ENCODE results near the gene PFN3. TPM values are rescaled to one million over a fixed set of nuclear protein-coding genes. Genes with fewer than 3 reads are reported as not detected.
"Not testable (repeated sequence)": the region's sequence is repeated elsewhere in the genome, so short reads cannot be mapped to it uniquely, and the experiment has no call there.

Gene PFN3
- total and polyA plus RNA-seq, 4 donors: not detected

- TF ChIP-seq, protein P1, sequence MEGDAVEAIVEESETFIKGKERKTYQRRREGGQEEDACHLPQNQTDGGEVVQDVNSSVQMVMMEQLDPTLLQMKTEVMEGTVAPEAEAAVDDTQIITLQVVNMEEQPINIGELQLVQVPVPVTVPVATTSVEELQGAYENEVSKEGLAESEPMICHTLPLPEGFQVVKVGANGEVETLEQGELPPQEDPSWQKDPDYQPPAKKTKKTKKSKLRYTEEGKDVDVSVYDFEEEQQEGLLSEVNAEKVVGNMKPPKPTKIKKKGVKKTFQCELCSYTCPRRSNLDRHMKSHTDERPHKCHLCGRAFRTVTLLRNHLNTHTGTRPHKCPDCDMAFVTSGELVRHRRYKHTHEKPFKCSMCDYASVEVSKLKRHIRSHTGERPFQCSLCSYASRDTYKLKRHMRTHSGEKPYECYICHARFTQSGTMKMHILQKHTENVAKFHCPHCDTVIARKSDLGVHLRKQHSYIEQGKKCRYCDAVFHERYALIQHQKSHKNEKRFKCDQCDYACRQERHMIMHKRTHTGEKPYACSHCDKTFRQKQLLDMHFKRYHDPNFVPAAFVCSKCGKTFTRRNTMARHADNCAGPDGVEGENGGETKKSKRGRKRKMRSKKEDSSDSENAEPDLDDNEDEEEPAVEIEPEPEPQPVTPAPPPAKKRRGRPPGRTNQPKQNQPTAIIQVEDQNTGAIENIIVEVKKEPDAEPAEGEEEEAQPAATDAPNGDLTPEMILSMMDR (IDR thresholded peaks at IDR 0.05; ENCODE audit: control extremely low read depth, extremely low read depth): no peak
- no peak overlapping the region for H3K4me3 ChIP-seq
- H3K9ac ChIP-seq (ENCODE audit: insufficient read depth in 1 of 2, low read length in 2 of 2): no peak overlapping the region
- no peak for ATAC-seq (ENCODE audit: insufficient read depth, low FRiP score)
- no peak for DNase-seq
- H3K9me3 ChIP-seq (ENCODE audit: control insufficient read depth in 4 of 4, insufficient read depth in 3 of 4, low read length in 3 of 4): no peaks in the 10 kb centered on the region
- peaks cover 0 to 7% (median 4%) of the 10 kb centered on the region in 5 donors for H3K4me1 ChIP-seq (ENCODE audit: control insufficient read depth in 5 of 5, insufficient read depth in 5 of 5, low read length in 5 of 5)
- 85 to 88% methylated on average over 6 of the region's 6 CpGs for WGBS, 2 donors
- no peak overlapping the region for H3K27ac ChIP-seq (ENCODE audit: low read depth in 1 of 2, low read length in 1 of 2)
- H3K27me3 ChIP-seq (ENCODE audit: control insufficient read depth in 3 of 3, insufficient read depth in 3 of 3, low read length in 2 of 3): no peaks in the 10 kb centered on the region
- H3K36me3 ChIP-seq (ENCODE audit: control insufficient read depth in 4 of 4, insufficient read depth in 4 of 4, low read length in 4 of 4): no peaks in the 10 kb centered on the region
Measured at GRCh38 chr5:177421062-177421798, 20.8 kb upstream of the PFN3 start.

- ATAC-seq (ENCODE audit: insufficient read depth, low FRiP score); H3K27ac ChIP-seq (ENCODE audit: low read depth in 1 of 2, low read length in 1 of 2); H3K9me3 ChIP-seq (ENCODE audit: control insufficient read depth in 4 of 4, insufficient read depth in 3 of 4, low read length in 3 of 4); DNase-seq; H3K27me3 ChIP-seq (ENCODE audit: control insufficient read depth in 3 of 3, insufficient read depth in 3 of 3, low read length in 2 of 3); H3K36me3 ChIP-seq (ENCODE audit: control insufficient read depth in 4 of 4, insufficient read depth in 4 of 4, low read length in 4 of 4); H3K4me1 ChIP-seq (ENCODE audit: control insufficient read depth in 5 of 5, insufficient read depth in 5 of 5, low read length in 5 of 5); H3K9ac ChIP-seq (ENCODE audit: insufficient read depth in 1 of 2, low read length in 2 of 2); H3K4me3 ChIP-seq: not testable (repeated sequence)
- 70 to 84% methylated on average over 7 of the region's 7 CpGs for WGBS, 2 donors
Measured at GRCh38 chr5:177420472-177420871, 20.0 kb upstream of the PFN3 start.

DNA sequence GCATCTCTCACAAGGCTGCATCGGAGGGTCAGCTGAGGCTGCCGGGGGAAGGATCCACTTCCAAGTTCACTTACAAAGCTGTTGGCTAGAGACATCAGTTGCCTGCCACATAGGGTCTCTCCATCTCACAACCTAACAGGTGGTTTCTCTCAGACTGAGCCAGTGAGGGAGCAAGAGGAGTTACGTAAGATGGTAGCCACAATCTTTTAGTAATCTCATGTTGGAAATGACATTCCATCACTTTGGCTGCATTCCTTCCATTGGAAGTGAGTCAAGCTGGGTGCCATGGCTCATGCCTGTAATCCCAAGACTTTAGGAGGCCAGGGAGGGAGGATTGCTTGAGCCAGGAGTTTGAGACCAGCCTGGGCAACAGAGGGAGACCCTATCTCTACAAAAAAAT lies 18.6 kb upstream of the PFN3 start:
- TF ChIP-seq, protein P1 (IDR thresholded peaks at IDR 0.05; ENCODE audit: control extremely low read depth, extremely low read depth): no peak
- ATAC-seq (ENCODE audit: insufficient read depth, low FRiP score) (no peak), DNase-seq (peak; percentile 71 to 86 (median 86))
- Histone ChIP-seq H3K27ac (ENCODE audit: low read depth in 1 of 2, low read length in 1 of 2) (no peak overlapping the region), H3K27me3 (ENCODE audit: control insufficient read depth in 3 of 3, insufficient read depth in 3 of 3, low read length in 2 of 3) (no peaks in the 10 kb centered on the region), H3K4me1 (ENCODE audit: control insufficient read depth in 5 of 5, insufficient read depth in 5 of 5, low read length in 5 of 5) (no peaks in the 10 kb centered on the region), H3K36me3 (ENCODE audit: control insufficient read depth in 4 of 4, insufficient read depth in 4 of 4, low read length in 4 of 4) (no peaks in the 10 kb centered on the region), H3K9me3 (ENCODE audit: control insufficient read depth in 4 of 4, insufficient read depth in 3 of 4, low read length in 3 of 4) (no peaks in the 10 kb centered on the region), H3K4me3 (no peak overlapping the region), H3K9ac (ENCODE audit: insufficient read depth in 1 of 2, low read length in 2 of 2) (no peak overlapping the region)
- WGBS, 2 donors: 71 to 72% methylated on average over 3 of the region's 3 CpGs

GRCh38 chr5:177417081-177417480 lies 16.6 kb upstream of the PFN3 start:
- H3K27ac ChIP-seq (ENCODE audit: low read depth in 1 of 2, low read length in 1 of 2); DNase-seq; H3K36me3 ChIP-seq (ENCODE audit: control insufficient read depth in 4 of 4, insufficient read depth in 4 of 4, low read length in 4 of 4); H3K9me3 ChIP-seq (ENCODE audit: control insufficient read depth in 4 of 4, insufficient read depth in 3 of 4, low read length in 3 of 4); H3K27me3 ChIP-seq (ENCODE audit: control insufficient read depth in 3 of 3, insufficient read depth in 3 of 3, low read length in 2 of 3); H3K4me3 ChIP-seq; ATAC-seq (ENCODE audit: insufficient read depth, low FRiP score); H3K9ac ChIP-seq (ENCODE audit: insufficient read depth in 1 of 2, low read length in 2 of 2); H3K4me1 ChIP-seq (ENCODE audit: control insufficient read depth in 5 of 5, insufficient read depth in 5 of 5, low read length in 5 of 5): not testable (repeated sequence)
- 58 to 80% methylated on average over 6 of the region's 6 CpGs for WGBS, 2 donors

All from lung (tissue), 12 donors.